ENCODE measurements around the gene FEM1A.
"Not testable (repeated sequence)": the region's sequence is repeated elsewhere in the genome, so short reads cannot be mapped to it uniquely, and the experiment has no call there.

The FEM1A gene

DNA sequence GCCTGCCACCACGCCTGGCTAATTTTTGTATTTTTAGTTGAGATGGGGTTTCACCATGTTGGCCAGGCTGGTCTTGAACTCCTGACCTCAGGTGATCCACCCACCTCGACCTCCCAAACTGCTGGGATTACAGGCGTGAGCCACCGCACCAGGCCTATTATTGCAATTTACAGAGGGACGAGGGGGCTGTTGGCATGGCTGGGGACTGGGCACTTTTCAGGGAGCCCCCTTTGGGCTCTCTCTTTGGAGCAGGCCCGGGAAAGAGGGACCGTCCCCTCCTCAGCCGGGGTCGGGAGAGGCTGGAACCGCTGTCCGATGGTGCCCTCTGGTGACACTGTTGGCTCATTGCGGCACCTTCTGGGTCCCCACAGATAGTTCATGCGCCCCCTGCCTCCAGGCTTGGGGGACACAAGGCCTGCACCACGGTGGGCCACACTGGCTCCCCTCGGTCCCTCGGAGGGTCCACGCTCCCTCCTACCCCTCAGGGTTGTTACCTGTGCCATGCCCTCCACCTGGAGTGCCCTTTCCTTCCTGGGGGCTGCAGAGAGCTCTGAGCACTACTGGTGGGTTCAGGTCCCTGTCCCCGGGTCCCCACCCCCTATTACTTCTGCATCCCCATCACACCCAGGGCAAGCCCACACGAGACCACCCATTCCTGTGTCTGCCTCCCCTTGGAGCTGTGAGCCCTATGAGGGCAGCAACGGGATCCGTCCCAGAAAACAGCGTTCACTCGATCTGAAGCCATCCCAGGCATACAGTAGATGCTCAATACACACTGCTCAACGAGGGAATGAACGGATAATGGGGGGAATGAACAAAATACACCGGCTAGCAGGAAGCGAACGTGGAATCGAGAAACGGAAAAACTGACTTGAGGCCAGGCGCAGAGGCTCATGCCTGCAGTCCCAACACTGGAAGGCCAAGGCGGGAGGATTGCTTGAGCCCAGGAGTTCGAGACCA lies 12.5 kb downstream of the FEM1A start:
- peak; percentile 68 for DNase-seq
- in situ Hi-C loops (cut with HindIII; ENCODE audit: low pct_ligation_motif_present, low pct_unique_long_range_greater_than_20kb, low sequenced_read_pairs), result no loop called here

GRCh38 chr19:4805140-4805539 lies 13.6 kb downstream of the FEM1A start:
- DNase-seq; in situ Hi-C loops (cut with HindIII; ENCODE audit: low pct_ligation_motif_present, low pct_unique_long_range_greater_than_20kb, low sequenced_read_pairs): not testable (repeated sequence)

DNA sequence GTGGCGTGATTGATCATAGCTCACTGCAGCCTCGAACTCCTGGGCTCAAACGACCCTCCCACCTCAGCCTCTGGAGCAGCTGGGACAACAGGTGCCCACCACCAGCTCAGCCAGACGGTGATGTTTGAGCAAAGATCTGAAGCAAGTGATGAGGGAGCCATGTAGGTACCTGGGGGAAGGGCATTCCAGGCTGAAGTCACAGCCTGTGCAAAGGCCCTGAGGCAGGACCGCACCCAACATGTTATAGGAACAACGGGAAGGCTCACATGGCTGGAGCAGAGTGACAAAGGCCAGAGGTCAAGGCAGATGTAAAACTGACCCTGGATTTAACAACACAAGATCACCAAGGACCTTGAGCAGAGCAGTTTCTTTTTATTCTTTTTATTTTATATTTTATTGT lies 14.8 kb downstream of the FEM1A start:
- in situ Hi-C loops (cut with HindIII; ENCODE audit: low pct_ligation_motif_present, low pct_unique_long_range_greater_than_20kb, low sequenced_read_pairs), result no loop called here
- DNase-seq, result no peak

GRCh38 chr19:4807188-4807587 lies 15.7 kb downstream of the FEM1A start:
- in situ Hi-C loops (cut with HindIII; ENCODE audit: low pct_ligation_motif_present, low pct_unique_long_range_greater_than_20kb, low sequenced_read_pairs), result no loop called here
- no peak for DNase-seq

GRCh38 chr19:4811328-4812131 lies 20.0 kb downstream of the FEM1A start:
- DNase-seq, result peak; percentile 61
- in situ Hi-C loops (cut with HindIII; ENCODE audit: low pct_ligation_motif_present, low pct_unique_long_range_greater_than_20kb, low sequenced_read_pairs), result no loop called here

DNA sequence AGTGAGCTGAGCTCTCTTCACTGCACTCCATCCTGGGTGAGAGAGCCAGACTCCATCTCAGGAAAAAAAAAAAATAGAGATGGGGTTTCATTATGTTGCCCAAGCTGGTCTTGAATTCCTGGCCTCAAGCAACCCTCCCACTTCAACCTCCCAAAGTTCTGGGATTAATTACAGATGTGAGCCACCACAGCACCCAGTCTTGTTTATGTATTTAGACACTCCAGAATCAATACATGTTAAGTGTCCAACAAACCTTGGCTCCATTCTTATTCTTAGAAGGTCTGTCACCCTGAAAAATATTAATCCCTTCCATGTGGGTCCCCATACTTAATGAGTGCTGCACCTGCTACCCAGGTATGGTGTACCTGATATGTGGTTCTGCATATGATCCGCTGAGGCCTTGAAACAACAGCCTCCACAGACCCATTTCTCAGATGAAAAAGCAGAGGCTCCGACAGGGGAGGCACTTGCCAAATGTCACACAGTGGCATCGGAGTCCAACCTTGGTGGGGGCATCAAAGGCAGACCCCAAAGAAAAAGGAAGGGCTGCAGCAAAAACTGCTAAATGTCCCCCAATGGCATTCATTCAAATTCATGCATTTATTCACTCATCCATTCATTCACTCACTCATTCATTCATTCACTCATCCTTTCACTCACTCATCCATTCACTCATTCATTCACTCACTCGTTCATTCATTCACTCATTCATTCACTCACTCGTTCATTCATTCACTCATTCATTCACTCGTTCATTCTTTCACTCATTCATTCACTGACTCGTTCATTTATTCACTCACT lies 23.3 kb downstream of the FEM1A start:
- in situ Hi-C loops (cut with HindIII; ENCODE audit: low pct_ligation_motif_present, low pct_unique_long_range_greater_than_20kb, low sequenced_read_pairs), result no loop called here

DNA sequence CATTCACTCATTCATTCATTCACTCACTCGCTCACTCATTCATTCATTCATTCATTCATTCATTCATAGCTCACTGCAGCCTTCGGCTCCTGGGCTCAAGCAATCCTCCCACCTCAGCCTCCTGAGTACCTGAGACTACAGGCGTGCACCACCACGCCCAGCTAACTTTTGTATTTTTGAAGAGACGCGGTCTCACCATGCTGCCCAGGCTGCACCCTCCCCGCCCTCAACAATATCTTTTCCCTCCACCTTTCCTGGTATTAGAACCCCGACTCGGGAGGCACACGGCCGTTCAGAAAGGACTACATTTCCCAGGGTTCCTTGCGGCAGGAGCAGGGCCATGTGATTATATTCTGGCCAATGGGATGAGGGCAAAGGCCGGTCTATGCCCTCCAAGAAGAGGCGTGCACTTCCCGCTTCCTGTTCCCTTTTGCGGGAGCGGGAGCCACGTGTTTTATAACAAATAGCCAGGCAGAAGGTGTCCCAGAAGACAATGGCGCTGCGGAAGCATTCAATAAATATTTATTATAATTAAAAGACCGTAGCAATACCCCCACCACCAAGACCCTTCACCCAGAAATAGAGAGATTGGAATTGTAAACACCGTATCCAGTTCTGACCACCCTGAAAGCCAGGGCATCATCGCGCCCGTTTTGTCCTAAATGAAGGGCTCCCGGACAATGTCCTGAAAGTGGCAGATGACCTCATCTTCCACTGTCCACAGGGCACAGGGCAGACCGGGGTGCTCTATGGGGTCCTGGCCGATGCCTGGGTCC lies 24.1 kb downstream of the FEM1A start:
- peak; percentile 50 for DNase-seq
- in situ Hi-C loops (cut with HindIII; ENCODE audit: low pct_ligation_motif_present, low pct_unique_long_range_greater_than_20kb, low sequenced_read_pairs), result no loop called here

More for the DNA sequence above, 23.3 kb downstream of the FEM1A start:
- peak; percentile 10 for DNase-seq

DNA sequence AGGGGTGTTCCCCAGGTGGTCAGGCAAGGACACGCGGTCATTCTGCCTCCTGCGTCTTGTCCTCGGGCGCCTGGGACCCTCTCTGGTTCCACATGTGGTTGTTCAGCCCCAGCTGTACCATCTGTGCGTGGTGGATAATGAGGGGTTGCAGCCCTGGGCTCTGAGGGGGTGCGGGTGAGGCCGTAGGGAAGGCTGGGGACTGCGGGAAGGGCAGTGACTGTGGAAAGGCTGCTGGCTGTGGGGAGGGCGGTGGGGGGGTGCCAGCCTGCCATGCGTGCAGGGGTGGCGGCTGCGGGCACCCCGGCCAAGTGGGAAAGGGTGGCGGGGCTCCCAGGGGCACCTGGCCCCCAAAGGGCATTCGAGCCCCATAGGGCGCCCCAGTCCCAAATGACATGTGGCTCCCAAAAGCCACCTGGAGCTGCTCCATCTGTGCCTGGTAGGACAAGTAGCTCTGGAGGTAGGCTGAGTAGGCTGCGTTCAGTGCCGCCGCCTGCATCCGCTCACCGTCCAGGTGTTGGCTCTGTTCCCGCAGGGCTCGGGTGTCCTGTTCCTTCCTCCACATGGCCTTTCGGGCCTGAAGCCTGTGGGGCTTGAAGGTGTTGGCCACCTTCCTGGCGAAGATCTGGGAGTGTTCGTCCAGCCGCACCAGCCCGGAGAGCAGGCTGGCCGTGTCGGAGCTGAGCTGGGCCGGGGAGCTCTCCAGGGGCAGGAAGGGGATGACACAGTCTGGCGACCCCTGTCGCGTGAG lies 24.8 kb downstream of the FEM1A start:
- in situ Hi-C loops (cut with HindIII; ENCODE audit: low pct_ligation_motif_present, low pct_unique_long_range_greater_than_20kb, low sequenced_read_pairs), result no loop called here

DNA sequence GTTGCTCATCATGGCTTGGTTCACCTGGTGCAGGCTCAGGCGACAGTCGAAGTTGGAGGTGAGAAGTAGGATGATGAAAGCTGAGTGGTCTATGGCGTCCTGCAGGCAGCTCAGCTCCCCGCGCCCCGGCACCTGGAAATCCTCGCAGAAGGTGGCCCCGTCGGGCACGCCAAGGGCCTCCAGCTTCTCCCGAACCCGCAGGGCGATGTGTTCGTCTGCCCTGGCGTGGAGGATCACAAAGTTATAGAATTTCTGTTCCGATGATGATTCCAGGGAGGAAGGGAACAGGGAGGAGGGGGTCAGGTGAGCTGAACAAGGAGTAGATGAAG lies 25.4 kb downstream of the FEM1A start:
- no peak for DNase-seq
- in situ Hi-C loops (cut with HindIII; ENCODE audit: low pct_ligation_motif_present, low pct_unique_long_range_greater_than_20kb, low sequenced_read_pairs), result no loop called here

More for the DNA sequence above, 24.8 kb downstream of the FEM1A start:
- no peak for DNase-seq

DNA sequence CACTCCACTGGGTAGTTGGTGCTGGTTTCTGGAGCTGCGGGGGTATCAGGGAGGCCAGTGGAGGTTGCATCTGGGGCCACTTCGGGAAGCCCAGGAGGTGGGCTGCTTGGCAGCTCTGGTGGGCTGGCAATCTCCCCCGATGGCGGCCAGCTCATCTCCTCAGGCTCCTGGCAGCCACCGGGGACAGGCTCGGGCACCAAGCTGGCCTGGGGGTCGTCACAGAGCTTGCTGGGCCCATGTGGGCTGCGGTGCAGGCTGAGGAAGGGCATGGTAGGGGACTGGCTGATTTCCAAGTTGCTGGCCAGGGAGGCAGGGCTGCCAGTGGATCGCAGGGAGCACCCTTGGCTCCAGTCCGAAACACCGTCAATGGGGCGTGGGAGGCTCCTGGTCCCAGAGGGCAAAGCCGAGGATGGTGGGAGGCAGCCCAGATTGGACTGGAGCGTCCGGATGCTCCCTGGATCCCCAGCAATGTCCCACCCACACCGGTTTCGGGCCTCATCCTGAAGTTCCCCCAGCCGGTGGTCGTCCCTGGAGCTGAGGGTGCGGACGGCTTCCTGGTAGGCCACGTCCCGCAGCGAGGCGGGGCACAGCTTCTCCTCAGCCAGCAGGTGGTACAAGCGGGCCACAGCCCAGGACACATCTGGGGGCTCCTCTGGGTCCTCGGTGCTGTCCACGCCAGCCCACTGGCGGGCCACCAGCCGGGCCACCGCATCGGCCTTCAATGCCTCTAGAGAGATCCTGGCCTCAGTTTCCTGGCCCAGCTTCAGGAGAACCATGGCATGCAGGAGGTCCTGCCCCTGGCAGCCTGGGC lies 26.1 kb downstream of the FEM1A start:
- in situ Hi-C loops (cut with HindIII; ENCODE audit: low pct_ligation_motif_present, low pct_unique_long_range_greater_than_20kb, low sequenced_read_pairs), result no loop called here
- no peak for DNase-seq

DNA sequence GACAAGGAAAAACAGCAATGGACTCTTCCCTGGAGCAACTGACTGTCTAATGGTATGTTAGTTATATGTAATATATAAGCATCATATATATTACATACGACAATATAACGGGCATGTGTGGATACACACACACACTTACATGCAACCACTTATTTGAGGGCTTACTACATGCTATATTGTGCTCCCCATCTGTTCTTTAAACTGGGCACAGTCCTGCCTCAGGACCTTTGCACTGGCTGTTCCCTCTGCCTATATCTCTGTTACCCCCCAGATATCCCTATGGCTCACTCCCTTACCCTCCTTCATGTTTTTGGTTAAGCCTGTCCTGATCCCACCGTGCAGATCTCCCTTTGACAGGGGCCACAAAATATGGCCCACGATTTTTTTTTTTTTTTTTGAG lies 29.7 kb downstream of the FEM1A start:
- DNase-seq, result no peak
- in situ Hi-C loops (cut with HindIII; ENCODE audit: low pct_ligation_motif_present, low pct_unique_long_range_greater_than_20kb, low sequenced_read_pairs), result no loop called here

DNA sequence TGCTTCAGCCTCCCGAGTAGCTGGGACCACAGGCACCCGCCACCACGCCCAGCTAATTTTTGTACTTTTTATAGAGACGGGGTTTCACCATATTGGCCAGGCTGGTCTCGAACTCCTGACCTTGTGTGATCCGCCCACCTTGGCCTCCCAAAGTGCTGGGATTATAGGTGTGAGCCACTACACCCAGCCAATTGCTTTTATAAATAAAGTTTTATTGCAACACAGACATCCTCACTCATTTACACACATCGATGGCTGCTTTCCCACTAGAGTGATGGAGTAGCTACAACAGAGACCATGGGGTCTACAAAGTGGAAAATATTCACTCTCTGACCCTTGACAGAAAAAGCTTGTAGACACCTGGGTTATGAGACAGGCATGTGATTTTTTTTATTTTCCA lies 30.8 kb downstream of the FEM1A start:
- in situ Hi-C loops (cut with HindIII; ENCODE audit: low pct_ligation_motif_present, low pct_unique_long_range_greater_than_20kb, low sequenced_read_pairs); DNase-seq: not testable (repeated sequence)

DNA sequence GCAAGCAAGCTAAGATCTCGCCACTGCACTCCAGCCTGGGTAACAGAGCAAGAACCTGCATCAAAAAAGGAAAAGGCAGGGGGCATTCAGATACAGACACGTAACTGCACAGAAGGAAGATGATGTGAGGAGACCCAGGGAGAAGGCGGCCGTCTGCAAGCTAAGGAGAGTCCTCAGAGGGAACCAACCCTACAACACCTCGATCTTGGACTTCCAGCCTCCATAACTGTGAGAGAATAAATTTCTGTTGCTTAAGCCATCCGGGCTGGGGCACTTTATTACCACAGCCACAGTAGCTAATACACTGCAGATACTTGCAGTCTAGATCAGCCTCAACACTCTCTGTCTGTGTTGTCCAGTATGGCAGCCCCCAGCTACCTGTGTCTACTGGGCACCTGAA lies 32.0 kb downstream of the FEM1A start:
- in situ Hi-C loops (cut with HindIII; ENCODE audit: low pct_ligation_motif_present, low pct_unique_long_range_greater_than_20kb, low sequenced_read_pairs), result no loop called here

GRCh38 chr19:4829001-4829712 lies 37.6 kb downstream of the FEM1A start:
- in situ Hi-C loops (cut with HindIII; ENCODE audit: low pct_ligation_motif_present, low pct_unique_long_range_greater_than_20kb, low sequenced_read_pairs), result no loop called here
- DNase-seq, result no peak

More for the DNA sequence above, 32.0 kb downstream of the FEM1A start:
- no peak for DNase-seq

GRCh38 chr19:4830332-4830731 lies 38.8 kb downstream of the FEM1A start:
- in situ Hi-C loops (cut with HindIII; ENCODE audit: low pct_ligation_motif_present, low pct_unique_long_range_greater_than_20kb, low sequenced_read_pairs), result no loop called here
- no peak for DNase-seq

GRCh38 chr19:4830768-4831265 lies 39.3 kb downstream of the FEM1A start:
- in situ Hi-C loops (cut with HindIII; ENCODE audit: low pct_ligation_motif_present, low pct_unique_long_range_greater_than_20kb, low sequenced_read_pairs), result no loop called here

More at GRCh38 chr19:4830768-4831265, 39.3 kb downstream of the FEM1A start:
- no peak for DNase-seq
